ENCODE results near the gene C1orf232. TPM values are rescaled to one million over a fixed set of nuclear protein-coding genes. Genes with fewer than 3 reads are reported as not detected.

Gene C1orf232
- total and polyA plus RNA-seq, 2 of the 13 experiments (the other 11 are each of a cell fraction or from before 2014, with no cell fraction given): not detected

DNA sequence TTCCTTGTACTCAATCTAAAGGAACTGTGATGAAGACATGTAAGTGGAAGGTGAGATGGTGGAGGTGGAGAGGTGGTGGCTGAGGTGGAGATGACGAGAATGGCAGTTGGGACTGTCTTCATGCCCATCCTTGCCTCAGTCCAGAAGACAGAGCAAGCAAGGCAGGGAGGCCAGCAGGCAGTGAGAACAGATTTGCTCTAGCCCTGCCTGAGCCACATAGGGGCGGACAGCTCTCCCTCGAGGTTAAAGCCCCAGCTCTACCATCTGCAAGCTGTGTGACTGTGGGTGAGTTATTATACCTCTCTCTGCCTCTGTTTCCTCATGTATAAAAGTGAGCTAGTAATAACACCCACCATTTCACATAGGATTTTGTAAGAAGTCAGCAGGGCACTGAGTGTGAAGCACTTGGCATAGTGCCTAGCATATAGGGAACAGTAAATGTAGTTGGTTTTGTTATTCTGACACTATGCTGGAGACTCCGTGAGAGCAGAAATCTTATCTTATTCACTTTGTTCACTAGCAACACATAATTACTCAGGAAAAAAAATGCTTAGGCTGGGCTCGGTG is 14.7 kb downstream of the C1orf232 start:
- Histone ChIP-seq H3K4me1 (ENCODE audit: insufficient read depth, low read length) (peaks cover 17% of the 10 kb centered on the region), H3K27ac (ENCODE audit: extremely low read length, insufficient read depth, low read length) (no peak overlapping the region), H3K9me3 (ENCODE audit: low read length) (no peaks in the 10 kb centered on the region), H3K9ac (ENCODE audit: insufficient read depth, low read depth, low read length) (no peak overlapping the region), H4K20me1 (ENCODE audit: insufficient read depth, low read length) (no peaks in the 10 kb centered on the region), H3K4me3 (replicated peaks in 1 of 3; ENCODE audit: insufficient read depth in 1 of 3, low read depth in 2 of 3, low read length in 3 of 3) (no peak overlapping the region), H2AFZ (ENCODE audit: low read length) (no peak overlapping the region), H3K4me2 (ENCODE audit: low read depth, low read length) (no peak overlapping the region), H3K36me3 (replicated peaks in 1 of 2; ENCODE audit: control insufficient read depth in 1 of 2, insufficient read depth in 2 of 2, low read length in 2 of 2) (no peaks in the 10 kb centered on the region), H3K27me3 (ENCODE audit: control insufficient read depth in 1 of 2, insufficient read depth in 2 of 2, low read length in 2 of 2) (peaks cover 8 to 43% of the 10 kb centered on the region in 2 experiments; a peak in 3 of 5 replicates), H3K79me2 (ENCODE audit: insufficient read depth, low read length) (no peaks in the 10 kb centered on the region)
- FAIRE-seq: no peak
- in situ Hi-C loops (cut with HindIII; ENCODE audit: extremely low pct_ligation_motif_present, low pct_unique_long_range_greater_than_20kb): loop anchor here (10.0 kb wide), 1 partner anchor 49 kb away; no protein-coding TSS in a partner anchor
- 21% methylated on average over 5 of the region's 5 CpGs for WGBS (ENCODE audit: low lambda C conversion rate)
- DNase-seq (ENCODE audit: low spot score): no peak
- intact Hi-C loops (cut with micrococcal nuclease; ENCODE audit: unreplicated experiment): no loop called here
- CTCF ChIA-PET (ENCODE audit: low intra/inter-chr PET ratio, low total read pairs): no interaction called here
- ATAC-seq: no peak
- BruUV-seq (replicated peaks): no TSS peak
- no peak for TF ChIP-seq PRMT3 (CRISPR knock-in tag; IDR thresholded peaks at IDR 0.05; ENCODE audit: borderline replicate concordance, low read depth)
- TF ChIP-seq NR2F6 (IDR thresholded peaks at IDR 0.05): no peak
- TF ChIP-seq NR2F6 (CRISPR knock-in tag; IDR thresholded peaks at IDR 0.05): no peak
- TF ChIP-seq, protein P1, sequence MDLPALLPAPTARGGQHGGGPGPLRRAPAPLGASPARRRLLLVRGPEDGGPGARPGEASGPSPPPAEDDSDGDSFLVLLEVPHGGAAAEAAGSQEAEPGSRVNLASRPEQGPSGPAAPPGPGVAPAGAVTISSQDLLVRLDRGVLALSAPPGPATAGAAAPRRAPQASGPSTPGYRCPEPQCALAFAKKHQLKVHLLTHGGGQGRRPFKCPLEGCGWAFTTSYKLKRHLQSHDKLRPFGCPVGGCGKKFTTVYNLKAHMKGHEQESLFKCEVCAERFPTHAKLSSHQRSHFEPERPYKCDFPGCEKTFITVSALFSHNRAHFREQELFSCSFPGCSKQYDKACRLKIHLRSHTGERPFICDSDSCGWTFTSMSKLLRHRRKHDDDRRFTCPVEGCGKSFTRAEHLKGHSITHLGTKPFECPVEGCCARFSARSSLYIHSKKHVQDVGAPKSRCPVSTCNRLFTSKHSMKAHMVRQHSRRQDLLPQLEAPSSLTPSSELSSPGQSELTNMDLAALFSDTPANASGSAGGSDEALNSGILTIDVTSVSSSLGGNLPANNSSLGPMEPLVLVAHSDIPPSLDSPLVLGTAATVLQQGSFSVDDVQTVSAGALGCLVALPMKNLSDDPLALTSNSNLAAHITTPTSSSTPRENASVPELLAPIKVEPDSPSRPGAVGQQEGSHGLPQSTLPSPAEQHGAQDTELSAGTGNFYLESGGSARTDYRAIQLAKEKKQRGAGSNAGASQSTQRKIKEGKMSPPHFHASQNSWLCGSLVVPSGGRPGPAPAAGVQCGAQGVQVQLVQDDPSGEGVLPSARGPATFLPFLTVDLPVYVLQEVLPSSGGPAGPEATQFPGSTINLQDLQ (CRISPR knock-in tag; IDR thresholded peaks at IDR 0.05): no peak
- no peak for TF ChIP-seq ZNF44 (CRISPR knock-in tag; IDR thresholded peaks at IDR 0.05)
- TF ChIP-seq ZNF296 (CRISPR knock-in tag; conservative IDR thresholded peaks at IDR 0.05): no peak
- no peak for TF ChIP-seq ATM (IDR thresholded peaks at IDR 0.05; ENCODE audit: borderline replicate concordance)
- TF ChIP-seq KDM4B (CRISPR knock-in tag; IDR thresholded peaks at IDR 0.05): no peak
- TF ChIP-seq, protein P2, sequence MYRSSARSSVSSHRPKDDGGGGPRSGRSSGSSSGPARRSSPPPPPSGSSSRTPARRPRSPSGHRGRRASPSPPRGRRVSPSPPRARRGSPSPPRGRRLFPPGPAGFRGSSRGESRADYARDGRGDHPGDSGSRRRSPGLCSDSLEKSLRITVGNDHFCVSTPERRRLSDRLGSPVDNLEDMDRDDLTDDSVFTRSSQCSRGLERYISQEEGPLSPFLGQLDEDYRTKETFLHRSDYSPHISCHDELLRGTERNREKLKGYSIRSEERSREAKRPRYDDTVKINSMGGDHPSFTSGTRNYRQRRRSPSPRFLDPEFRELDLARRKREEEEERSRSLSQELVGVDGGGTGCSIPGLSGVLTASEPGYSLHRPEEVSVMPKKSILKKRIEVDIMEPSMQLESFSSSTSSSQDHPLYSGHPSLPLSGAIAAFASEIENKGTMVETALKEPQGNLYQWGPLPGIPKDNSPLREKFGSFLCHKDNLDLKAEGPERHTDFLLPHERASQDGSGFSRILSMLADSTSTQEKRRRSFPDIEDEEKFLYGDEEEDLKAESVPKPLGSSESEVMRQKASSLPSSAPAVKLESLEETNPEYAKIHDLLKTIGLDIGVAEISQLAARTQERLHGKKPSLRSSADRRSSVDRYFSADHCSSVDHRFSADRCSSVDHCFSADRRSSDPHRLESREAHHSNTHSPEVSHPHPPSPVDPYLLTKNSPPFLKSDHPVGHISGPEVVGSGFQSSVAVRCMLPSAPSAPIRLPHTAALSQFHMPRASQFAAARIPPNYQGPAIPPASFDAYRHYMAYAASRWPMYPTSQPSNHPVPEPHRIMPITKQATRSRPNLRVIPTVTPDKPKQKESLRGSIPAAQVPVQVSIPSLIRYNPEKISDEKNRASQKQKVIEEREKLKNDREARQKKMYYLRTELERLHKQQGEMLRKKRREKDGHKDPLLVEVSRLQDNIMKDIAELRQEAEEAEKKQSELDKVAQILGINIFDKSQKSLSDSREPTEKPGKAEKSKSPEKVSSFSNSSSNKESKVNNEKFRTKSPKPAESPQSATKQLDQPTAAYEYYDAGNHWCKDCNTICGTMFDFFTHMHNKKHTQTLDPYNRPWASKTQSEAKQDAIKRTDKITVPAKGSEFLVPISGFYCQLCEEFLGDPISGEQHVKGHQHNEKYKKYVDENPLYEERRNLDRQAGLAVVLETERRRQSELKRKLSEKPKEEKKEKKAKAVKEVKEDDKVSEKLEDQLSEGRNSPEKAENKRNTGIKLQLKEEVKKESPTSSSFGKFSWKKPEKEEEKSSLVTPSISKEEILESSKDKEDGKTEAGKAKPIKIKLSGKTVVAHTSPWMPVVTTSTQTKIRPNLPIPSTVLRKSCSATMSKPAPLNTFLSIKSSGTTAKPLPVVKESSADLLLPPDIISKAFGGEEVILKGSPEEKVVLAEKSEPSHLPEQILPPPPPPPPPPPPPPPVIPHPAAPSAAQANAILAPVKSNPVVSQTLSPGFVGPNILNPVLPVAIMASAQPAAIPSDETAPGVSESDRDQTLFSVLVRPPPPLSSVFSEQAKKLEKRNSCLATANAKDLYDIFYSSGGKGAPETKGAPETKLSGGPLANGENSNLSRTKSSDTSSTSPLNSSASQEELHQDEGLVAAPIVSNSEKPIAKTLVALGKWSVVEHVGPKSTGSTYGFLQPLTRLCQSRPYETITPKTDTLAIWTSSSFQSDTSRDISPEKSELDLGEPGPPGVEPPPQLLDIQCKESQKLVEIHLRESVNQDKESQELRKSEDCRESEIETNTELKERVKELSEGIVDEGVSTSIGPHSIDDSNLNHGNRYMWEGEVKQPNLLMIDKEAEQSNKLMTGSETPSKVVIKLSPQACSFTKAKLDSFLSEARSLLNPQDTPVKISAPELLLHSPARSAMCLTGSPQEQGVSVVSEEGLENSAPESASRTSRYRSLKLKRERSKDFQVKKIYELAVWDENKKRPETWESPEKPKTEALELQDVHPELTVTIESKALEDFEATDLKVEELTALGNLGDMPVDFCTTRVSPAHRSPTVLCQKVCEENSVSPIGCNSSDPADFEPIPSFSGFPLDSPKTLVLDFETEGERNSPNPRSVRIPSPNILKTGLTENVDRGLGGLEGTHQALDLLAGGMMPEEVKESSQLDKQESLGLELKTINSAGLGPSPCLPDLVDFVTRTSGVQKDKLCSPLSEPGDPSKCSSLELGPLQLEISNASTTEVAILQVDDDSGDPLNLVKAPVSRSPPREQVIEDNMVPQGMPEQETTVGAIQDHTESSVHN (CRISPR knock-in tag; IDR thresholded peaks at IDR 0.05): no peak
- no peak for TF ChIP-seq TMF1 (CRISPR knock-in tag; IDR thresholded peaks at IDR 0.05; ENCODE audit: low read depth)
- no peak for TF ChIP-seq ONECUT2 (CRISPR knock-in tag; IDR thresholded peaks at IDR 0.05)
- POLR2A ChIA-PET: no interaction called here

Data from HepG2 (cell line).